HepG2 (cell line): ENCODE results near the gene AJM1. TPM values are rescaled to one million over a fixed set of nuclear protein-coding genes. Genes with fewer than 3 reads are reported as not detected.
A peak's percentile ranks its signal among the peaks of the same experiment; 100 is the strongest.

ENCODE experiments used
- AKAP8 ChIP-seq: sonication (generic); formaldehyde crosslinking; IDR thresholded peaks from 2 replicates; pipeline ENCODE4 v1.5.1; 2020; ENCODE audit warnings: mild to moderate bottlenecking, missing genetic modification reagents
- CBX5 ChIP-seq: sonication (generic); formaldehyde crosslinking; IDR thresholded peaks from 2 replicates; pipeline ENCODE4 v1.4.0; 2020; ENCODE audit warnings: missing genetic modification reagents, borderline replicate concordance
- ETV6 ChIP-seq: sonication (generic); formaldehyde crosslinking; conservative IDR thresholded peaks from 2 replicates; pipeline ENCODE4 v1.4.0; 2020; ENCODE audit warnings: missing genetic modification reagents
- FOSL2 ChIP-seq: sonication (generic); formaldehyde crosslinking; IDR thresholded peaks from 2 replicates; pipeline ENCODE4 v1.4.0; 2020; ENCODE audit warnings: missing genetic modification reagents
- HMG20A ChIP-seq: IDR thresholded peaks from 2 replicates; pipeline ENCODE4 v1.6.1; 2016; ENCODE audit warnings: borderline replicate concordance
- MTF2 ChIP-seq: sonication (generic); formaldehyde crosslinking; IDR thresholded peaks from 2 replicates; pipeline ENCODE4 v1.5.0; 2020; ENCODE audit warnings: missing genetic modification reagents, borderline replicate concordance
- NFIB ChIP-seq: sonication (generic); formaldehyde crosslinking; IDR thresholded peaks from 2 replicates; pipeline ENCODE4 v1.9.0; 2021; ENCODE audit warnings: missing genetic modification reagents, mild to moderate bottlenecking, borderline replicate concordance
- NFYC ChIP-seq: IDR thresholded peaks from 2 replicates; pipeline ENCODE4 v1.6.1; 2016; ENCODE audit warnings: missing genetic modification reagents, missing compliant biosample characterization
- POLR2AphosphoS5 ChIP-seq: IDR thresholded peaks from 2 replicates; pipeline ENCODE4 v1.6.1; 2012; ENCODE audit warnings: low read depth, low read length
- RFX5 ChIP-seq: IDR thresholded peaks from 2 replicates; pipeline ENCODE4 v1.6.1; 2011; ENCODE audit warnings: low read depth, low read length, improper control_type of control experiment
- ZBTB20 ChIP-seq: sonication (generic); formaldehyde crosslinking; IDR thresholded peaks from 2 replicates; pipeline ENCODE4 v1.8.1; 2023; ENCODE audit warnings: missing genetic modification reagents, low read depth, mild to moderate bottlenecking, borderline replicate concordance
- ZMYM4 ChIP-seq: sonication (generic); formaldehyde crosslinking; IDR thresholded peaks from 2 replicates; pipeline ENCODE4 v1.8.1; 2023; ENCODE audit warnings: mild to moderate bottlenecking, missing genetic modification reagents
- ZNF282 ChIP-seq: fragments of 450-650 bp; IDR thresholded peaks from 2 replicates; pipeline ENCODE4 v1.6.1; 2018; ENCODE audit not compliant: partially characterized antibody
- ZNF317 ChIP-seq: sonication (generic); formaldehyde crosslinking; IDR thresholded peaks from 2 replicates; pipeline ENCODE4 v1.5.0; 2020; ENCODE audit warnings: mild to moderate bottlenecking, missing genetic modification reagents
- ZNF556 ChIP-seq: sonication (generic); formaldehyde crosslinking; IDR thresholded peaks from 2 replicates; pipeline ENCODE4 v1.4.0; 2020; ENCODE audit warnings: mild to moderate bottlenecking, missing genetic modification reagents, borderline replicate concordance
- ZNF572 ChIP-seq: sonication (generic); formaldehyde crosslinking; IDR thresholded peaks from 2 replicates; pipeline ENCODE4 v1.5.1; 2020; ENCODE audit warnings: mild to moderate bottlenecking, missing genetic modification reagents
- polyA plus RNA-seq, 8 experiments: library from polyadenylated mRNA; depleted of rRNA in 3 of 8; stranded (reverse) in 7 of 8; unstranded in 1 of 8; fragments of >200 nt; fragmentation: Illumina TruSeq in 4 of 8; extraction: Trizol in 4 of 8; gene quantifications; 2 replicates each; pipeline versions ENCODE4 v1.2.1 to v1.2.3, GENCODE V29; 2011 to 2016; ENCODE audit warnings: low read depth in 4 of 8, missing spikeins in 1 of 8, mixed read lengths in 1 of 8; ENCODE audit not compliant: insufficient read depth in 1 of 8
- total RNA-seq, 5 experiments: library from RNA; depleted of rRNA; stranded (reverse); fragments of >200 nt; fragmentation: Illumina TruSeq; extraction: Trizol; gene quantifications; 2 replicates each; pipeline ENCODE4 v1.2.3, GENCODE V29; 2016; ENCODE audit warnings: low read depth in 1 of 5
- TF ChIP-seq, protein P1 (sequence below): sonication (generic); formaldehyde crosslinking; IDR thresholded peaks from 2 replicates; pipeline ENCODE4 v1.4.0; 2020; ENCODE audit warnings: mild to moderate bottlenecking, missing genetic modification reagents
- TF ChIP-seq, protein P2 (sequence below): sonication (generic); formaldehyde crosslinking; IDR thresholded peaks from 2 replicates; pipeline ENCODE4 v1.8.1; 2023; ENCODE audit warnings: mild to moderate bottlenecking, missing genetic modification reagents
- TF ChIP-seq, protein P3 (sequence below): sonication (generic); formaldehyde crosslinking; IDR thresholded peaks from 2 replicates; pipeline ENCODE4 v1.4.0; 2020; ENCODE audit warnings: mild to moderate bottlenecking, missing genetic modification reagents
- TF ChIP-seq, protein P4 (sequence below): sonication (generic); formaldehyde crosslinking; IDR thresholded peaks from 2 replicates; pipeline ENCODE4 v1.4.0; 2020; ENCODE audit warnings: mild to moderate bottlenecking, missing genetic modification reagents, borderline replicate concordance

Gene AJM1
- total and polyA plus RNA-seq, 2 of the 13 experiments (the other 11 are each of a cell fraction or from before 2014, with no cell fraction given): 1.1 to 1.2 TPM

DNA sequence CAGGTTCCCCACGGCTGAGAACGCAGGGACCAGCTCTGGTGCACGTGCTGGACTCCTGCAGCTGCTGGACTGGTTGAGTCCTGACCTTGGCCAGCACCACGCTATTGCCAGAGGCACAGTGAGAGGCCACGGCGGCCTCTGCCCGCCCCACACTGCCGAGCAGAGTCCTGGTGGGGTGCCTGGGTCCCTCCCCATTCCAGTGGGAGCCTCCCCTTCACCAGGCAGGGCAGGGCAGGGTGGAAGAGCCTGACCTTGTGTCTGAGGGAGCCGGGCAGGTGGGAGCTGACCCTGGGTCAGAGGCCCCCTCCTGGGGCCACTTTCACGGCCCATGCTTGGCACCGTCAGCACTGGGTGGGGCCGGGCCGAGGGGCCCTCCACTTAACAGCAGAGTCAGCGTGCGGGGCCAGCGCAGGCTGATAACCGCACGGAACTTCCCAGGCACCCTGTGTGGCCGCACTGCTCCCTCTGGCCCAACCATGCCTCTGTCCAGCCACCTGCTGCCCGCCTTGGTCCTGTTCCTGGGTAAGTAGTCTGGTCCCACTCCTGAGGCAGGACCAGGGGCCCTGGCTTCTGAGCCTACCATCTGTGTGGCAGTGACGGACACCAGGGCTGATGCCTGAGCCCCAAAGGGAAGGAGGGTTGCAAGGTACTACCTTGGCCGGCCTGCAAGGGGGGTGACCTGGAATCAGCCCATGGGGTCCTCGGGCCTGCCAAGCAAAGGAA, 9.8 kb downstream of the AJM1 start, which contains the start of gene MAMDC4 (continued):
- TF ChIP-seq, protein P1, sequence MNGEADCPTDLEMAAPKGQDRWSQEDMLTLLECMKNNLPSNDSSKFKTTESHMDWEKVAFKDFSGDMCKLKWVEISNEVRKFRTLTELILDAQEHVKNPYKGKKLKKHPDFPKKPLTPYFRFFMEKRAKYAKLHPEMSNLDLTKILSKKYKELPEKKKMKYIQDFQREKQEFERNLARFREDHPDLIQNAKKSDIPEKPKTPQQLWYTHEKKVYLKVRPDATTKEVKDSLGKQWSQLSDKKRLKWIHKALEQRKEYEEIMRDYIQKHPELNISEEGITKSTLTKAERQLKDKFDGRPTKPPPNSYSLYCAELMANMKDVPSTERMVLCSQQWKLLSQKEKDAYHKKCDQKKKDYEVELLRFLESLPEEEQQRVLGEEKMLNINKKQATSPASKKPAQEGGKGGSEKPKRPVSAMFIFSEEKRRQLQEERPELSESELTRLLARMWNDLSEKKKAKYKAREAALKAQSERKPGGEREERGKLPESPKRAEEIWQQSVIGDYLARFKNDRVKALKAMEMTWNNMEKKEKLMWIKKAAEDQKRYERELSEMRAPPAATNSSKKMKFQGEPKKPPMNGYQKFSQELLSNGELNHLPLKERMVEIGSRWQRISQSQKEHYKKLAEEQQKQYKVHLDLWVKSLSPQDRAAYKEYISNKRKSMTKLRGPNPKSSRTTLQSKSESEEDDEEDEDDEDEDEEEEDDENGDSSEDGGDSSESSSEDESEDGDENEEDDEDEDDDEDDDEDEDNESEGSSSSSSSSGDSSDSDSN (CRISPR knock-in tag): peak; percentile 12; the same call in 1 of the 2 replicates
- TF ChIP-seq, protein P2, sequence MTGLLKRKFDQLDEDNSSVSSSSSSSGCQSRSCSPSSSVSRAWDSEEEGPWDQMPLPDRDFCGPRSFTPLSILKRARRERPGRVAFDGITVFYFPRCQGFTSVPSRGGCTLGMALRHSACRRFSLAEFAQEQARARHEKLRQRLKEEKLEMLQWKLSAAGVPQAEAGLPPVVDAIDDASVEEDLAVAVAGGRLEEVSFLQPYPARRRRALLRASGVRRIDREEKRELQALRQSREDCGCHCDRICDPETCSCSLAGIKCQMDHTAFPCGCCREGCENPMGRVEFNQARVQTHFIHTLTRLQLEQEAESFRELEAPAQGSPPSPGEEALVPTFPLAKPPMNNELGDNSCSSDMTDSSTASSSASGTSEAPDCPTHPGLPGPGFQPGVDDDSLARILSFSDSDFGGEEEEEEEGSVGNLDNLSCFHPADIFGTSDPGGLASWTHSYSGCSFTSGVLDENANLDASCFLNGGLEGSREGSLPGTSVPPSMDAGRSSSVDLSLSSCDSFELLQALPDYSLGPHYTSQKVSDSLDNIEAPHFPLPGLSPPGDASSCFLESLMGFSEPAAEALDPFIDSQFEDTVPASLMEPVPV: no peak; the same call in 1 of the 2 replicates
- TF ChIP-seq NFYC (CRISPR knock-in tag) (no peak), CBX5 (CRISPR knock-in tag) (no peak), FOSL2 (CRISPR knock-in tag) (no peak), ZNF556 (CRISPR knock-in tag) (no peak), RFX5 (no peak), HMG20A (CRISPR knock-in tag) (no peak), ZBTB20 (CRISPR knock-in tag) (no peak), POLR2AphosphoS5 (no peak; the same call in 1 of the 2 replicates), ZNF317 (CRISPR knock-in tag) (no peak), ZNF572 (no peak), ZNF282 (no peak), NFIB (CRISPR knock-in tag) (no peak), MTF2 (CRISPR knock-in tag) (no peak), ZMYM4 (CRISPR knock-in tag) (no peak), AKAP8 (CRISPR knock-in tag) (peak; percentile 69), ETV6 (CRISPR knock-in tag) (no peak)
- TF ChIP-seq, protein P3, sequence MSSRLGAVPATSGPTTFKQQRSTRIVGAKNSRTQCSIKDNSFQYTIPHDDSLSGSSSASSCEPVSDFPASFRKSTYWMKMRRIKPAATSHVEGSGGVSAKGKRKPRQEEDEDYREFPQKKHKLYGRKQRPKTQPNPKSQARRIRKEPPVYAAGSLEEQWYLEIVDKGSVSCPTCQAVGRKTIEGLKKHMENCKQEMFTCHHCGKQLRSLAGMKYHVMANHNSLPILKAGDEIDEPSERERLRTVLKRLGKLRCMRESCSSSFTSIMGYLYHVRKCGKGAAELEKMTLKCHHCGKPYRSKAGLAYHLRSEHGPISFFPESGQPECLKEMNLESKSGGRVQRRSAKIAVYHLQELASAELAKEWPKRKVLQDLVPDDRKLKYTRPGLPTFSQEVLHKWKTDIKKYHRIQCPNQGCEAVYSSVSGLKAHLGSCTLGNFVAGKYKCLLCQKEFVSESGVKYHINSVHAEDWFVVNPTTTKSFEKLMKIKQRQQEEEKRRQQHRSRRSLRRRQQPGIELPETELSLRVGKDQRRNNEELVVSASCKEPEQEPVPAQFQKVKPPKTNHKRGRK (CRISPR knock-in tag): no peak
- TF ChIP-seq, protein P4, sequence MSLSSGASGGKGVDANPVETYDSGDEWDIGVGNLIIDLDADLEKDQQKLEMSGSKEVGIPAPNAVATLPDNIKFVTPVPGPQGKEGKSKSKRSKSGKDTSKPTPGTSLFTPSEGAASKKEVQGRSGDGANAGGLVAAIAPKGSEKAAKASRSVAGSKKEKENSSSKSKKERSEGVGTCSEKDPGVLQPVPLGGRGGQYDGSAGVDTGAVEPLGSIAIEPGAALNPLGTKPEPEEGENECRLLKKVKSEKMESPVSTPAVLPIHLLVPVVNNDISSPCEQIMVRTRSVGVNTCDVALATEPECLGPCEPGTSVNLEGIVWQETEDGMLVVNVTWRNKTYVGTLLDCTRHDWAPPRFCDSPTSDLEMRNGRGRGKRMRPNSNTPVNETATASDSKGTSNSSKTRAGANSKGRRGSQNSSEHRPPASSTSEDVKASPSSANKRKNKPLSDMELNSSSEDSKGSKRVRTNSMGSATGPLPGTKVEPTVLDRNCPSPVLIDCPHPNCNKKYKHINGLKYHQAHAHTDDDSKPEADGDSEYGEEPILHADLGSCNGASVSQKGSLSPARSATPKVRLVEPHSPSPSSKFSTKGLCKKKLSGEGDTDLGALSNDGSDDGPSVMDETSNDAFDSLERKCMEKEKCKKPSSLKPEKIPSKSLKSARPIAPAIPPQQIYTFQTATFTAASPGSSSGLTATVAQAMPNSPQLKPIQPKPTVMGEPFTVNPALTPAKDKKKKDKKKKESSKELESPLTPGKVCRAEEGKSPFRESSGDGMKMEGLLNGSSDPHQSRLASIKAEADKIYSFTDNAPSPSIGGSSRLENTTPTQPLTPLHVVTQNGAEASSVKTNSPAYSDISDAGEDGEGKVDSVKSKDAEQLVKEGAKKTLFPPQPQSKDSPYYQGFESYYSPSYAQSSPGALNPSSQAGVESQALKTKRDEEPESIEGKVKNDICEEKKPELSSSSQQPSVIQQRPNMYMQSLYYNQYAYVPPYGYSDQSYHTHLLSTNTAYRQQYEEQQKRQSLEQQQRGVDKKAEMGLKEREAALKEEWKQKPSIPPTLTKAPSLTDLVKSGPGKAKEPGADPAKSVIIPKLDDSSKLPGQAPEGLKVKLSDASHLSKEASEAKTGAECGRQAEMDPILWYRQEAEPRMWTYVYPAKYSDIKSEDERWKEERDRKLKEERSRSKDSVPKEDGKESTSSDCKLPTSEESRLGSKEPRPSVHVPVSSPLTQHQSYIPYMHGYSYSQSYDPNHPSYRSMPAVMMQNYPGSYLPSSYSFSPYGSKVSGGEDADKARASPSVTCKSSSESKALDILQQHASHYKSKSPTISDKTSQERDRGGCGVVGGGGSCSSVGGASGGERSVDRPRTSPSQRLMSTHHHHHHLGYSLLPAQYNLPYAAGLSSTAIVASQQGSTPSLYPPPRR (CRISPR knock-in tag): no peak
